GM12878 (cell line): Measurements from ENCODE around the gene KRTAP15-1. TPM values are rescaled to one million over a fixed set of nuclear protein-coding genes. Genes with fewer than 3 reads are reported as not detected.

ENCODE experiments used
- ATAC-seq: fragments of 200-7000 bp; cut with Tn5 transposase; 3 replicates; pipeline ENCODE4 v1.9.1; 2020; ENCODE audit warnings: mild to moderate bottlenecking, moderate library complexity
- BruUV-seq: library from RNA; stranded (reverse); fragments of 400-500 nt; replicated peaks from 2 replicates; lab custom pipeline; 2021; lab: Mats Ljungman, UMichigan
- CTCF ChIA-PET: fragments of 300-600 bp; sonication (Branson Sonifier 250); formaldehyde crosslinking; extraction: SDS; loops from one replicate; lab custom pipeline; 2021; ENCODE audit warnings: inconsistent platforms; lab: Yijun Ruan, JAX
- POLR2A ChIA-PET: fragments of 350-600 bp; formaldehyde crosslinking; extraction: SDS; loops from one replicate; lab custom pipeline; 2021; ENCODE audit warnings: inconsistent platforms; lab: Charles Lee
- RAD21 ChIA-PET: fragments of 300-600 bp; sonication (Branson Sonifier 250); formaldehyde crosslinking; loops from one replicate; lab custom pipeline; 2023; ENCODE audit warnings: antibody characterized with exemption; ENCODE audit not compliant: unreplicated experiment; lab: Charles Lee
- SMC1A ChIA-PET: fragments of 300-600 bp; sonication (Branson Sonifier 250); formaldehyde crosslinking; loops from one replicate; lab custom pipeline; 2023; ENCODE audit not compliant: unreplicated experiment, uncharacterized antibody; lab: Charles Lee
- DNase-seq: peaks from one replicate; pipeline ENCODE4 v3.0.0-alpha.2; 2011; ENCODE audit warnings: low read depth, low spot score
- FAIRE-seq: peaks from 3 replicates; lab custom pipeline; 2011; peaks lifted over from hg19 to GRCh38; lab: Jason Lieb, UNC
- H2AFZ ChIP-seq: 2 replicates; pipeline ENCODE4 v1.6.0; 2011; ENCODE audit warnings: low read depth, low read length, control low read depth; ENCODE audit not compliant: control insufficient read depth
- H3K27ac ChIP-seq: 2 replicates; pipeline ENCODE4 v1.5.1; 2011; ENCODE audit warnings: control low read depth; ENCODE audit not compliant: control insufficient read depth, insufficient read depth
- H3K27me3 ChIP-seq, 2 experiments: replicated peaks in 1 of 2; 2 replicates each; pipeline versions ENCODE4 v1.6.0 to v1.6.1; 2011; ENCODE audit warnings: low read length in 1 of 2; ENCODE audit not compliant: control insufficient read depth in 2 of 2, insufficient read depth in 2 of 2
- H3K36me3 ChIP-seq, 2 experiments: 2 replicates each; pipeline ENCODE4 v1.5.1; 2011; ENCODE audit warnings: low read length in 1 of 2; ENCODE audit not compliant: control insufficient read depth in 2 of 2, insufficient read depth in 2 of 2
- H3K4me1 ChIP-seq: 2 replicates; pipeline ENCODE4 v1.6.1; 2011; ENCODE audit warnings: mild to moderate bottlenecking, low read length, moderate library complexity, mixed read lengths; ENCODE audit not compliant: control insufficient read depth, insufficient read depth
- H3K4me2 ChIP-seq: 2 replicates; pipeline ENCODE4 v1.6.0; 2011; ENCODE audit warnings: control low read depth; ENCODE audit not compliant: control insufficient read depth, insufficient read depth
- H3K4me3 ChIP-seq: fragments of 200-600 bp; sonication (generic); 2 replicates; pipeline ENCODE4 v1.5.1; 2016
- H3K79me2 ChIP-seq: 2 replicates; pipeline ENCODE4 v1.6.0; 2011; ENCODE audit warnings: low read length; ENCODE audit not compliant: control insufficient read depth, insufficient read depth
- H3K9ac ChIP-seq: 2 replicates; pipeline ENCODE4 v1.8.0; 2011; ENCODE audit warnings: low read length, control low read depth, mixed read lengths; ENCODE audit not compliant: control insufficient read depth, insufficient read depth
- H3K9me3 ChIP-seq: replicated peaks from 3 replicates; pipeline ENCODE4 v1.5.1; 2011; ENCODE audit warnings: mild to moderate bottlenecking, low read length; ENCODE audit not compliant: control insufficient read depth, insufficient read depth
- H4K20me1 ChIP-seq: 2 replicates; pipeline ENCODE4 v1.6.0; 2011; ENCODE audit not compliant: control insufficient read depth, insufficient read depth
- CHD2 ChIP-seq: IDR thresholded peaks from 2 replicates; pipeline ENCODE4 v1.6.1; 2011; ENCODE audit warnings: low read depth, low read length, improper control_type of control experiment, borderline replicate concordance
- FOXK2 ChIP-seq: fragments of 450-650 bp; IDR thresholded peaks from 2 replicates; pipeline ENCODE4 v1.6.1; 2017; ENCODE audit warnings: mild to moderate bottlenecking, moderate library complexity
- HDGF ChIP-seq: fragments of 450-650 bp; IDR thresholded peaks from 2 replicates; pipeline ENCODE4 v1.6.1; 2016; ENCODE audit warnings: antibody characterized with exemption
- MTA2 ChIP-seq: fragments of 450-650 bp; IDR thresholded peaks from 2 replicates; pipeline ENCODE4 v1.6.1; 2016; ENCODE audit warnings: low read depth, mild to moderate bottlenecking, moderate library complexity
- NFIC ChIP-seq: IDR thresholded peaks from 2 replicates; pipeline ENCODE4 v1.6.1; 2012; ENCODE audit warnings: low read depth, mild to moderate bottlenecking, inconsistent platforms, low read length, moderate library complexity
- NFYB ChIP-seq: IDR thresholded peaks from 2 replicates; pipeline ENCODE4 v1.6.1; 2011; ENCODE audit warnings: low read depth, mild to moderate bottlenecking, low read length, improper control_type of control experiment, moderate library complexity; ENCODE audit not compliant: insufficient read depth
- NR2C1 ChIP-seq: fragments of 450-650 bp; IDR thresholded peaks from 2 replicates; pipeline ENCODE4 v1.6.1; 2017; ENCODE audit warnings: antibody characterized with exemption, mild to moderate bottlenecking, moderate library complexity
- NR2F1 ChIP-seq: fragments of 450-650 bp; conservative IDR thresholded peaks from 2 replicates; pipeline ENCODE4 v1.6.1; 2017; ENCODE audit warnings: mild to moderate bottlenecking
- NRF1 ChIP-seq: conservative IDR thresholded peaks from 2 replicates; pipeline ENCODE4 v1.6.1; 2011; ENCODE audit warnings: mild to moderate bottlenecking, low read depth, low read length, improper control_type of control experiment
- PAX5 ChIP-seq: IDR thresholded peaks from 2 replicates; pipeline ENCODE4 v1.6.1; 2011; ENCODE audit warnings: low read depth, low read length, borderline replicate concordance
- POLR2AphosphoS5 ChIP-seq: IDR thresholded peaks from 2 replicates; pipeline ENCODE4 v1.6.1; 2011; ENCODE audit warnings: mild to moderate bottlenecking, low read length, inconsistent platforms
- RUNX3 ChIP-seq: IDR thresholded peaks from 2 replicates; pipeline ENCODE4 v1.6.1; 2012; ENCODE audit warnings: low read length, inconsistent platforms
- SMARCA5 ChIP-seq: fragments of 450-650 bp; IDR thresholded peaks from 2 replicates; pipeline ENCODE4 v1.6.1; 2017; ENCODE audit warnings: mild to moderate bottlenecking
- TAF1 ChIP-seq: IDR thresholded peaks from 2 replicates; pipeline ENCODE4 v1.6.1; 2011; ENCODE audit warnings: mild to moderate bottlenecking, low read depth, low read length, borderline replicate concordance
- YBX1 ChIP-seq: fragments of 450-650 bp; IDR thresholded peaks from 2 replicates; pipeline ENCODE4 v1.6.1; 2016; ENCODE audit warnings: antibody characterized with exemption
- WGBS: methylation state at CpG from one replicate; pipeline ENCODE4 v1.1.6; 2016; ENCODE audit warnings: low lambda C conversion rate; ENCODE audit not compliant: insufficient replicate concordance, insufficient coverage; ENCODE audit errors: missing lambda C conversion rate; 5-methylcytosine and 5-hydroxymethylcytosine counted together
- in situ Hi-C: fragments of 300-500 bp; cut with MboI; formaldehyde crosslinking; loops from 9 replicates; pipeline ENCODE4 v1.14.3; 2018; ENCODE audit warnings: mixed read lengths
- intact Hi-C: fragments of 100-400 bp; cut with micrococcal nuclease; formaldehyde crosslinking; loops from one replicate; pipeline ENCODE4 v1.14.2; 2022; ENCODE audit not compliant: unreplicated experiment
- polyA plus RNA-seq, 11 experiments: library from polyadenylated mRNA; depleted of rRNA in 4 of 11; unstranded in 6 of 11; stranded (reverse) in 5 of 11; fragments of >200 nt; fragmentation: Nextera tagmentation in 4 of 11; fragmentation: Illumina TruSeq in 1 of 11; extraction: Ambion mirVana in 4 of 11; extraction: Trizol in 1 of 11; gene quantifications; 1 replicate in 1 of 11; 2 replicates in 10 of 11; pipeline versions ENCODE4 v1.2.1 to v1.2.3, GENCODE V29; 2011 to 2016; ENCODE audit warnings: inconsistent platforms in 2 of 11, missing spikeins in 2 of 11, low read depth in 1 of 11
- total RNA-seq, 4 experiments: library from RNA; depleted of rRNA in 3 of 4; stranded (reverse); fragments of >200 nt in 3 of 4; fragmentation: Illumina TruSeq in 1 of 4; extraction: Trizol in 1 of 4; gene quantifications; 2 replicates each; pipeline versions ENCODE4 v1.2.1 to v1.2.3, GENCODE V29; 2013 to 2021
- TF ChIP-seq, protein P1 (sequence below): IDR thresholded peaks from 2 replicates; pipeline ENCODE4 v1.6.1; 2012; ENCODE audit warnings: low read length, inconsistent platforms
- TF ChIP-seq, protein P2 (sequence below): IDR thresholded peaks from 2 replicates; pipeline ENCODE4 v1.6.1; 2011; ENCODE audit warnings: borderline replicate concordance, low read depth, mild to moderate bottlenecking, moderate library complexity, low read length; ENCODE audit not compliant: insufficient read depth, poor library complexity, severe bottlenecking
- TF ChIP-seq, protein P3 (sequence below): fragments of 450-650 bp; IDR thresholded peaks from 2 replicates; pipeline ENCODE4 v1.6.1; 2017; ENCODE audit warnings: antibody characterized with exemption, mild to moderate bottlenecking, moderate library complexity

KRTAP15-1 gene
- total and polyA plus RNA-seq, 10 of the 15 experiments (the other 5 are each of a cell fraction or from before 2014, with no cell fraction given), result not detected

DNA sequence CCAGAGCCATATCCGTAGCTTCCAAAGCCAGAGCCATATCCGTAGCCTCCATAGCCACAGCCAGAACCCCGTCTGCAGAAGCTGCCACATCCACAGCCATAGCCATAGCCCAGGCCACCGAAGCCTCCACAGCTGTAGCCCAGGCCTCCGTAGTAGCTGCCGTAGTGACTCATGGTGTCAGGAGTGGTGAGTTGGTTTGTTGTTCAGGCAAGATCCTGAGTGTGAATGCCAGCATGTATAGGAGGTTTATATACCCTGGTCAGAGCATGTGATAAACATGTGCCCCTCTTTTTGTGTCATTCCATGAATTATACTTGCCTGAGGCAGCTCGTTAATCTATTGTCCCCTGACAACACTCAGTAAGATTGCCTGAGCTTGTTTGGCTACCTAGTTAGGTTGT, 40.1 kb downstream of the KRTAP15-1 start, which contains the start of gene KRTAP19-1:
Gene KRTAP19-1, minus strand, starts transcription at position 223 of the 400 bp plus-strand sequence. Its CDS starts 50 bp downstream, at position 173.
- intact Hi-C loops, result no loop called here
- 18% methylated on average over 7 of the region's 7 CpGs for WGBS
- ChIA-PET SMC1A (no interaction called here), POLR2A (no interaction called here), RAD21 (no interaction called here), CTCF (no interaction called here)
- in situ Hi-C loops, result no loop called here
- no peak for DNase-seq
- H3K27me3 ChIP-seq, result no peaks in the 10 kb centered on the region
- H3K4me3 ChIP-seq, result no peak within 1 kb of the TSS
- no peak within 1 kb of the TSS for H2AFZ ChIP-seq
- FAIRE-seq, result no peak
- BruUV-seq, result no TSS peak
- no peak for ATAC-seq
- no peak within 1 kb of the TSS for H3K4me2 ChIP-seq
- no peak within 1 kb of the TSS for H3K27ac ChIP-seq
- H3K9me3 ChIP-seq, result no peaks in the 10 kb centered on the region
- no peaks in the 10 kb centered on the region for H3K36me3 ChIP-seq
- no peak within 1 kb of the TSS for H3K9ac ChIP-seq
- H3K79me2 ChIP-seq, result no peaks in the 10 kb centered on the region
- H4K20me1 ChIP-seq, result no peaks in the 10 kb centered on the region
- TF ChIP-seq SMARCA5 (no peak), NR2F1 (no peak), NFIC (no peak), HDGF (no peak), CHD2 (no peak), NFYB (no peak), YBX1 (no peak), NR2C1 (no peak), FOXK2 (no peak), NRF1 (no peak), MTA2 (no peak), RUNX3 (no peak), POLR2AphosphoS5 (no peak), TAF1 (no peak), PAX5 (no peak)
- TF ChIP-seq, protein P1, sequence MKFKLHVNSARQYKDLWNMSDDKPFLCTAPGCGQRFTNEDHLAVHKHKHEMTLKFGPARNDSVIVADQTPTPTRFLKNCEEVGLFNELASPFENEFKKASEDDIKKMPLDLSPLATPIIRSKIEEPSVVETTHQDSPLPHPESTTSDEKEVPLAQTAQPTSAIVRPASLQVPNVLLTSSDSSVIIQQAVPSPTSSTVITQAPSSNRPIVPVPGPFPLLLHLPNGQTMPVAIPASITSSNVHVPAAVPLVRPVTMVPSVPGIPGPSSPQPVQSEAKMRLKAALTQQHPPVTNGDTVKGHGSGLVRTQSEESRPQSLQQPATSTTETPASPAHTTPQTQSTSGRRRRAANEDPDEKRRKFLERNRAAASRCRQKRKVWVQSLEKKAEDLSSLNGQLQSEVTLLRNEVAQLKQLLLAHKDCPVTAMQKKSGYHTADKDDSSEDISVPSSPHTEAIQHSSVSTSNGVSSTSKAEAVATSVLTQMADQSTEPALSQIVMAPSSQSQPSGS, result no peak
- TF ChIP-seq, protein P2, sequence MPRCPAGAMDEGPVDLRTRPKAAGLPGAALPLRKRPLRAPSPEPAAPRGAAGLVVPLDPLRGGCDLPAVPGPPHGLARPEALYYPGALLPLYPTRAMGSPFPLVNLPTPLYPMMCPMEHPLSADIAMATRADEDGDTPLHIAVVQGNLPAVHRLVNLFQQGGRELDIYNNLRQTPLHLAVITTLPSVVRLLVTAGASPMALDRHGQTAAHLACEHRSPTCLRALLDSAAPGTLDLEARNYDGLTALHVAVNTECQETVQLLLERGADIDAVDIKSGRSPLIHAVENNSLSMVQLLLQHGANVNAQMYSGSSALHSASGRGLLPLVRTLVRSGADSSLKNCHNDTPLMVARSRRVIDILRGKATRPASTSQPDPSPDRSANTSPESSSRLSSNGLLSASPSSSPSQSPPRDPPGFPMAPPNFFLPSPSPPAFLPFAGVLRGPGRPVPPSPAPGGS, result no peak
- TF ChIP-seq, protein P3, sequence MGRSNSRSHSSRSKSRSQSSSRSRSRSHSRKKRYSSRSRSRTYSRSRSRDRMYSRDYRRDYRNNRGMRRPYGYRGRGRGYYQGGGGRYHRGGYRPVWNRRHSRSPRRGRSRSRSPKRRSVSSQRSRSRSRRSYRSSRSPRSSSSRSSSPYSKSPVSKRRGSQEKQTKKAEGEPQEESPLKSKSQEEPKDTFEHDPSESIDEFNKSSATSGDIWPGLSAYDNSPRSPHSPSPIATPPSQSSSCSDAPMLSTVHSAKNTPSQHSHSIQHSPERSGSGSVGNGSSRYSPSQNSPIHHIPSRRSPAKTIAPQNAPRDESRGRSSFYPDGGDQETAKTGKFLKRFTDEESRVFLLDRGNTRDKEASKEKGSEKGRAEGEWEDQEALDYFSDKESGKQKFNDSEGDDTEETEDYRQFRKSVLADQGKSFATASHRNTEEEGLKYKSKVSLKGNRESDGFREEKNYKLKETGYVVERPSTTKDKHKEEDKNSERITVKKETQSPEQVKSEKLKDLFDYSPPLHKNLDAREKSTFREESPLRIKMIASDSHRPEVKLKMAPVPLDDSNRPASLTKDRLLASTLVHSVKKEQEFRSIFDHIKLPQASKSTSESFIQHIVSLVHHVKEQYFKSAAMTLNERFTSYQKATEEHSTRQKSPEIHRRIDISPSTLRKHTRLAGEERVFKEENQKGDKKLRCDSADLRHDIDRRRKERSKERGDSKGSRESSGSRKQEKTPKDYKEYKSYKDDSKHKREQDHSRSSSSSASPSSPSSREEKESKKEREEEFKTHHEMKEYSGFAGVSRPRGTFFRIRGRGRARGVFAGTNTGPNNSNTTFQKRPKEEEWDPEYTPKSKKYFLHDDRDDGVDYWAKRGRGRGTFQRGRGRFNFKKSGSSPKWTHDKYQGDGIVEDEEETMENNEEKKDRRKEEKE, result no peak
- no peaks in the 10 kb centered on the region for H3K4me1 ChIP-seq
